HCT116 (cell line): Measurements from ENCODE around the gene FAM117A. TPM values are rescaled to one million over a fixed set of nuclear protein-coding genes. Genes with fewer than 3 reads are reported as not detected.

Experiments used
- ATAC-seq: fragments of 200-7000 bp; cut with Tn5 transposase; 2 replicates; pipeline ENCODE4 v1.9.1; 2020; ENCODE audit warnings: mild to moderate bottlenecking, moderate library complexity
- BruUV-seq: library from RNA; stranded (reverse); fragments of 400-500 nt; replicated peaks from 2 replicates; lab custom pipeline; 2021; lab: Mats Ljungman, UMichigan
- CTCF ChIA-PET: fragments of 300-600 bp; sonication (Branson Sonifier 250); formaldehyde crosslinking; loops from one replicate; lab custom pipeline; 2021; ENCODE audit warnings: antibody characterized with exemption; lab: Charles Lee
- POLR2A ChIA-PET: fragments of 300-600, 350-600 bp; sonication (Branson Sonifier 250); formaldehyde crosslinking; loops from one replicate; lab custom pipeline; 2021; ENCODE audit warnings: antibody characterized with exemption; lab: Charles Lee
- RAD21 ChIA-PET, 2 experiments: fragments of 300-600 bp; sonication (Branson Sonifier 250); formaldehyde crosslinking; loops; one replicate each; lab custom pipeline; 2023; ENCODE audit warnings: low total read pairs in 2 of 2; ENCODE audit not compliant: uncharacterized antibody in 2 of 2, unreplicated experiment in 2 of 2, low non-redundant PET in 1 of 2; lab: Charles Lee
- DNase-seq: peaks from one replicate; pipeline ENCODE4 v3.0.0-alpha.2; 2010; ENCODE audit warnings: low read depth, low spot score
- H2AFZ ChIP-seq: fragments of 200-600 bp; shearing (Covaris generic), sonication (generic); 2 replicates; pipeline ENCODE4 v1.6.1; 2017; ENCODE audit warnings: low read depth, mixed run types, mixed read lengths, antibody characterized with exemption, low read length; ENCODE audit not compliant: poor library complexity, severe bottlenecking
- H3K27ac ChIP-seq: 2 replicates; pipeline ENCODE4 v1.5.1; 2012; ENCODE audit warnings: low read depth, low read length
- H3K27me3 ChIP-seq: fragments of 200-600 bp; sonication (generic); 2 replicates; pipeline ENCODE4 v1.6.1; 2016; ENCODE audit warnings: mixed run types, low read length, mixed read lengths; ENCODE audit not compliant: insufficient read depth
- H3K36me3 ChIP-seq, 2 experiments: fragments of 200-500 bp in 1 of 2; fragments of 200-600 bp in 1 of 2; sonication (Bioruptor generic) in 1 of 2; sonication (generic) in 1 of 2; 2 replicates each; pipeline versions ENCODE4 v1.5.1 to v1.6.1; 2014 to 2016; ENCODE audit warnings: low read length in 2 of 2, inconsistent platforms in 1 of 2, mixed read lengths in 1 of 2, mixed run types in 1 of 2; ENCODE audit not compliant: insufficient read depth in 2 of 2, control insufficient read depth in 1 of 2
- H3K4me1 ChIP-seq, 2 experiments: fragments of 200-600 bp in 1 of 2; sonication (generic) in 1 of 2; 2 replicates each; pipeline versions ENCODE4 v1.5.1 to v1.6.1; 2012 to 2017; ENCODE audit warnings: low read length in 2 of 2, inconsistent platforms in 1 of 2, mild to moderate bottlenecking in 1 of 2, mixed read lengths in 1 of 2, mixed run types in 1 of 2, moderate library complexity in 1 of 2; ENCODE audit not compliant: insufficient read depth in 2 of 2, control insufficient read depth in 1 of 2
- H3K4me2 ChIP-seq: fragments of 200-600 bp; sonication (generic); 2 replicates; pipeline ENCODE4 v1.6.1; 2017; ENCODE audit warnings: mixed run types, low read length, mixed read lengths
- H3K4me3 ChIP-seq, 2 experiments: fragments of 200-600 bp in 1 of 2; sonication (generic) in 1 of 2; replicated peaks in 1 of 2; 2 replicates each; pipeline ENCODE4 v1.5.1; 2011 to 2016; ENCODE audit warnings: low read length in 2 of 2, control low read depth in 1 of 2, low read depth in 1 of 2, mild to moderate bottlenecking in 1 of 2, mixed read lengths in 1 of 2, mixed run types in 1 of 2
- H3K79me2 ChIP-seq: fragments of 200-600 bp; sonication (generic); 2 replicates; pipeline ENCODE4 v1.6.1; 2017; ENCODE audit warnings: mild to moderate bottlenecking, mixed run types, low read length, moderate library complexity, mixed read lengths; ENCODE audit not compliant: insufficient read depth
- H3K9ac ChIP-seq: fragments of 200-600 bp; sonication (generic); 2 replicates; pipeline ENCODE4 v1.6.1; 2016; ENCODE audit warnings: low read length, mixed read lengths
- H3K9me2 ChIP-seq: fragments of 200-600 bp; sonication (generic), shearing (Covaris generic); 2 replicates; pipeline ENCODE4 v1.6.1; 2017; ENCODE audit warnings: mixed run types, mild to moderate bottlenecking, moderate library complexity; ENCODE audit not compliant: insufficient read depth
- H3K9me3 ChIP-seq, 2 experiments: fragments of 200-500 bp in 1 of 2; fragments of 200-600 bp in 1 of 2; sonication (Bioruptor generic) in 1 of 2; sonication (generic) in 1 of 2; 2 replicates each; pipeline ENCODE4 v1.6.1; 2014 to 2017; ENCODE audit warnings: low read length in 2 of 2, mixed read lengths in 2 of 2, inconsistent platforms in 1 of 2, low read depth in 1 of 2, mild to moderate bottlenecking in 1 of 2, mixed run types in 1 of 2, moderate library complexity in 1 of 2; ENCODE audit not compliant: control insufficient read depth in 1 of 2, insufficient read depth in 1 of 2
- H4K20me1 ChIP-seq: fragments of 200-600 bp; sonication (generic), shearing (Covaris generic); 2 replicates; pipeline ENCODE4 v1.6.1; 2017; ENCODE audit warnings: mixed run types, mild to moderate bottlenecking, moderate library complexity; ENCODE audit not compliant: insufficient read depth
- ATF3 ChIP-seq: IDR thresholded peaks from 2 replicates; pipeline ENCODE4 v1.6.1; 2012
- CBX3 ChIP-seq: IDR thresholded peaks from 2 replicates; pipeline ENCODE4 v1.6.1; 2012; ENCODE audit warnings: low read depth
- CEBPB ChIP-seq: IDR thresholded peaks from 2 replicates; pipeline ENCODE4 v1.6.1; 2012; ENCODE audit warnings: low read depth
- ELF1 ChIP-seq: IDR thresholded peaks from 2 replicates; pipeline ENCODE4 v1.6.1; 2012; ENCODE audit warnings: low read depth, borderline replicate concordance
- EZH2phosphoT487 ChIP-seq: fragments of 200-600 bp; IDR thresholded peaks from 2 replicates; pipeline ENCODE4 v1.6.1; 2018; ENCODE audit warnings: antibody characterized with exemption, borderline replicate concordance
- JUND ChIP-seq: IDR thresholded peaks from 2 replicates; pipeline ENCODE4 v1.6.1; 2012
- MAX ChIP-seq: IDR thresholded peaks from 2 replicates; pipeline ENCODE4 v1.6.1; 2012
- POLR2A ChIP-seq: IDR thresholded peaks from 2 replicates; pipeline ENCODE4 v1.7.0; 2011; ENCODE audit warnings: borderline replicate concordance; ENCODE audit not compliant: insufficient read depth, insufficient read length; ENCODE audit errors: extremely low read depth
- POLR2AphosphoS5 ChIP-seq: IDR thresholded peaks from 2 replicates; pipeline ENCODE4 v1.6.1; 2011; ENCODE audit warnings: mild to moderate bottlenecking, low read depth, low read length, moderate library complexity
- RAD21 ChIP-seq: IDR thresholded peaks from 2 replicates; pipeline ENCODE4 v1.6.1; 2012; ENCODE audit warnings: low read depth, mild to moderate bottlenecking
- REST ChIP-seq: IDR thresholded peaks from 2 replicates; pipeline ENCODE4 v1.6.1; 2012; ENCODE audit warnings: low read depth
- SP1 ChIP-seq: IDR thresholded peaks from 2 replicates; pipeline ENCODE4 v1.6.1; 2012; ENCODE audit warnings: low read depth
- SRF ChIP-seq: IDR thresholded peaks from 2 replicates; pipeline ENCODE4 v1.6.1; 2012; ENCODE audit warnings: low read depth
- TCF7L2 ChIP-seq: IDR thresholded peaks from 2 replicates; pipeline ENCODE4 v1.7.0; 2011; ENCODE audit warnings: borderline replicate concordance, inconsistent platforms; ENCODE audit not compliant: insufficient read depth, insufficient read length; ENCODE audit errors: extremely low read depth
- ZBTB33 ChIP-seq: IDR thresholded peaks from 2 replicates; pipeline ENCODE4 v1.6.1; 2011; ENCODE audit warnings: mild to moderate bottlenecking, low read length, moderate library complexity; ENCODE audit not compliant: insufficient replicate concordance; ENCODE audit errors: extremely low read depth
- ZFX ChIP-seq: fragments of 450-650 bp; IDR thresholded peaks from 2 replicates; pipeline ENCODE4 v1.6.1; 2017
- ZNF274 ChIP-seq: fragments of 200-500 bp; sonication (Bioruptor generic); IDR thresholded peaks from 2 replicates; pipeline ENCODE4 v1.6.1; 2014; ENCODE audit warnings: mild to moderate bottlenecking, low read depth, low read length, inconsistent platforms
- intact Hi-C: fragments of 100-400 bp; cut with micrococcal nuclease; formaldehyde crosslinking; loops from 2 replicates; pipeline ENCODE4 v1.10.0; 2022
- total RNA-seq: library from RNA; stranded (reverse); gene quantifications from one replicate; pipeline ENCODE4 v1.2.1, GENCODE V29; 2021; ENCODE audit not compliant: unreplicated experiment

The FAM117A gene
- total RNA-seq, 1 experiment from 2014 or later = 12.8 TPM

GRCh38 chr17:49752508-49752907 is 11.4 kb downstream of the FAM117A start (continued):
- TF ChIP-seq REST = no peak
- TF ChIP-seq ATF3 = no peak
- no peak for TF ChIP-seq MAX

- Histone ChIP-seq H3K4me2 (no peak overlapping the region), H3K9ac (no peak overlapping the region), H2AFZ (no peak overlapping the region), H3K36me3 (no peaks in the 10 kb centered on the region), H3K9me2 (no peaks in the 10 kb centered on the region), H3K9me3 (no peaks in the 10 kb centered on the region), H3K4me1 (no peaks in the 10 kb centered on the region), H4K20me1 (no peaks in the 10 kb centered on the region), H3K27me3 (no peaks in the 10 kb centered on the region), H3K4me3 (no peak overlapping the region), H3K27ac (no peak overlapping the region), H3K79me2 (no peaks in the 10 kb centered on the region)
- CTCF ChIA-PET = no interaction called here
- ATAC-seq = no peak
- BruUV-seq = no TSS peak
- intact Hi-C loops = no loop called here
- RAD21 ChIA-PET = interaction anchor here in 1 of 2 experiments (0.7 kb wide), 1 partner anchor 192 kb away, joined by 3 read pairs; no protein-coding TSS in a partner anchor
- DNase-seq = no peak
- POLR2A ChIA-PET = interaction anchor here (1.8 kb wide), 1 partner anchor 14 kb away, joined by 6 read pairs; the partner anchor contains the start of gene FAM117A
- TF ChIP-seq JUND = no peak
- no peak for TF ChIP-seq EZH2phosphoT487
- TF ChIP-seq REST = no peak
- TF ChIP-seq SP1 = no peak
- no peak for TF ChIP-seq CEBPB
- no peak for TF ChIP-seq ZBTB33
- TF ChIP-seq ELF1 = no peak
- TF ChIP-seq CBX3 = no peak
- no peak for TF ChIP-seq POLR2A
- TF ChIP-seq ZFX = no peak
- TF ChIP-seq ZNF274 = no peak
- no peak for TF ChIP-seq RAD21
- TF ChIP-seq TCF7L2 = no peak
- TF ChIP-seq POLR2AphosphoS5 = no peak
- no peak for TF ChIP-seq SRF
These were observed 14.2 kb downstream of the FAM117A start for GRCh38 chr17:49749730-49750129.
